HepG2 (cell line): ENCODE data around the gene PCBP4. TPM values are rescaled to one million over a fixed set of nuclear protein-coding genes. Genes with fewer than 3 reads are reported as not detected.
A peak's percentile ranks its signal among the peaks of the same experiment; 100 is the strongest.

Source experiments
- ESRRA ChIP-seq: sonication (generic); formaldehyde crosslinking; IDR thresholded peaks from 2 replicates; pipeline ENCODE4 v1.5.1; 2020; ENCODE audit warnings: mild to moderate bottlenecking, low read depth, missing genetic modification reagents
- FOXM1 ChIP-seq: sonication (generic); formaldehyde crosslinking; IDR thresholded peaks from 2 replicates; pipeline ENCODE4 v1.5.0; 2020; ENCODE audit warnings: missing genetic modification reagents
- HNRNPL ChIP-seq: fragments of 200-400 bp; formaldehyde crosslinking; IDR thresholded peaks from 2 replicates; pipeline ENCODE4 v1.6.1; 2017; ENCODE audit warnings: mild to moderate bottlenecking, low read depth, low read length
- KLF13 ChIP-seq: sonication (generic); formaldehyde crosslinking; IDR thresholded peaks from 2 replicates; pipeline ENCODE4 v1.4.0; 2020; ENCODE audit warnings: mild to moderate bottlenecking, missing genetic modification reagents
- KLF15 ChIP-seq: sonication (generic); formaldehyde crosslinking; IDR thresholded peaks from 2 replicates; pipeline ENCODE4 v1.8.1; 2023; ENCODE audit warnings: borderline replicate concordance, mild to moderate bottlenecking, inconsistent platforms, missing genetic modification reagents, mixed read lengths
- KMT2B ChIP-seq: IDR thresholded peaks from 2 replicates; pipeline ENCODE4 v1.6.1; 2016; ENCODE audit warnings: missing genetic modification reagents, missing compliant biosample characterization
- NFE2L1 ChIP-seq: sonication (generic); formaldehyde crosslinking; IDR thresholded peaks from 2 replicates; pipeline ENCODE4 v1.4.0; 2020; ENCODE audit warnings: missing genetic modification reagents, mild to moderate bottlenecking, borderline replicate concordance
- NFIB ChIP-seq: sonication (generic); formaldehyde crosslinking; IDR thresholded peaks from 2 replicates; pipeline ENCODE4 v1.9.0; 2021; ENCODE audit warnings: missing genetic modification reagents, mild to moderate bottlenecking, borderline replicate concordance
- NR2F6 ChIP-seq, 2 experiments: IDR thresholded peaks; 2 replicates each; pipeline ENCODE4 v1.6.1; 2016; ENCODE audit warnings: antibody characterized with exemption in 1 of 2, mild to moderate bottlenecking in 1 of 2
- PCBP1 ChIP-seq: fragments of 200-400 bp; formaldehyde crosslinking; IDR thresholded peaks from 2 replicates; pipeline ENCODE4 v1.6.1; 2017; ENCODE audit warnings: mild to moderate bottlenecking, low read depth, low read length, borderline replicate concordance
- SUZ12 ChIP-seq: fragments of 150-350 bp; IDR thresholded peaks from 2 replicates; pipeline ENCODE4 v1.6.1; 2014; ENCODE audit warnings: low read depth, low read length
- U2AF1 ChIP-seq: fragments of 200-400 bp; formaldehyde crosslinking; optimal IDR thresholded peaks from 2 replicates; pipeline ENCODE3; 2017; ENCODE audit warnings: mild to moderate bottlenecking, low read depth, low read length
- ZNF484 ChIP-seq: sonication (generic); formaldehyde crosslinking; IDR thresholded peaks from 2 replicates; pipeline ENCODE4 v1.5.1; 2020; ENCODE audit warnings: mild to moderate bottlenecking, low read depth, missing genetic modification reagents, borderline replicate concordance
- ZNF652 ChIP-seq: IDR thresholded peaks from 2 replicates; pipeline ENCODE4 v1.6.1; 2016; ENCODE audit warnings: low read depth, borderline replicate concordance
- ZNF709 ChIP-seq: sonication (generic); formaldehyde crosslinking; IDR thresholded peaks from 2 replicates; pipeline ENCODE4 v1.5.0; 2020; ENCODE audit warnings: mild to moderate bottlenecking, missing genetic modification reagents
- ZNF883 ChIP-seq: sonication (generic); formaldehyde crosslinking; IDR thresholded peaks from 2 replicates; pipeline ENCODE4 v1.5.1; 2020; ENCODE audit warnings: mild to moderate bottlenecking, missing genetic modification reagents; ENCODE audit errors: not compliant biosample characterization
- polyA plus RNA-seq, 8 experiments: library from polyadenylated mRNA; depleted of rRNA in 3 of 8; stranded (reverse) in 7 of 8; unstranded in 1 of 8; fragments of >200 nt; fragmentation: Illumina TruSeq in 4 of 8; extraction: Trizol in 4 of 8; gene quantifications; 2 replicates each; pipeline versions ENCODE4 v1.2.1 to v1.2.3, GENCODE V29; 2011 to 2016; ENCODE audit warnings: low read depth in 4 of 8, missing spikeins in 1 of 8, mixed read lengths in 1 of 8; ENCODE audit not compliant: insufficient read depth in 1 of 8
- total RNA-seq, 5 experiments: library from RNA; depleted of rRNA; stranded (reverse); fragments of >200 nt; fragmentation: Illumina TruSeq; extraction: Trizol; gene quantifications; 2 replicates each; pipeline ENCODE4 v1.2.3, GENCODE V29; 2016; ENCODE audit warnings: low read depth in 1 of 5
- TF ChIP-seq, protein P1 (sequence below): sonication (generic); formaldehyde crosslinking; IDR thresholded peaks from 2 replicates; pipeline ENCODE4 v1.4.0; 2020; ENCODE audit warnings: missing genetic modification reagents
- TF ChIP-seq, protein P2 (sequence below): sonication (generic); formaldehyde crosslinking; IDR thresholded peaks from 2 replicates; pipeline ENCODE4 v1.4.0; 2020; ENCODE audit warnings: mild to moderate bottlenecking, low read depth, missing genetic modification reagents
- TF ChIP-seq, protein P3 (sequence below): IDR thresholded peaks from 2 replicates; pipeline ENCODE4 v1.6.1; 2012; ENCODE audit warnings: low read depth, low read length, improper control_type of control experiment
- TF ChIP-seq, protein P4 (sequence below): sonication (generic); formaldehyde crosslinking; IDR thresholded peaks from 2 replicates; pipeline ENCODE4 v1.4.0; 2020; ENCODE audit warnings: missing genetic modification reagents

Gene PCBP4
- total and polyA plus RNA-seq, 2 of the 13 experiments (the other 11 are each of a cell fraction or from before 2014, with no cell fraction given), result 36.8 to 51.3 TPM

DNA sequence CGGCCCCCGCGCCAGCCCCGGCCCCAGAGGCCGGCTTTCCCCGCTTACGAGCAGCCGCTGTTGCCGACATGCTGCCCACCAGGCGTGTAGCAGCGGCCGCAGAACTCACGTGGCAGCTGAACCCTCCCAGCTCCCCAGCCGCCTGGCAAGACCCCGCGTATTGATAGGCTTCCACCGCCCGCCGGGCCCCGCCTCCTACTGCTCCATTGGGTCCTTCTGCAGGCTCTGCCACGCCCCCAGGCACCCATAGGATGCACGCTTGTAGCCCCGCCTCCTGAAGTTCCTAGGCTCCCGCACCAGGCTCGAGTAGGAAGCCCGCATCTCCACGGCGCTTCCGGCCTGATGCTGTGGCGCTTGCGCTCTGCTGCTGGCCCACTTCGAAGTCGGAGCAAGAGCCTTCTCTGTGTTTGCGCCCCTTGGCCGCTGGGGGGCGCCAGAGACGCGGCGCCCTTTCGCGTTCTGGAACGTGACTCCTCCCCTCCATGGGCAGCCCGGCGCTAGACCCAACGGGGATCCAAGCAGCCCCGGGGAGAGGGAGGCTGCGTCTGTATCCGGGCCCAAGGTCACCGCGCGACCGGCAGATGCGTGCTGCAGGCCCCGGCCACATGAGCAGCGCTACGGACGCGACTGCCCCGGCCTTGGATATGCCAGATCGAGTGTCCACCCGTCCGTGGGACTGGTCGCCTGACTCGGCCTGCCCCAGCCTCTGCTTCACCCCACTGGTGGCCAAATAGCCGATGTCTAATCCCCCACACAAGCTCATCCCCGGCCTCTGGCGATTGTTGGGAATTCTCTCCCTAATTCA lies 25.3 kb downstream of the PCBP4 start, which contains the start of the genes PARP3 and RRP9 (continued):
- TF ChIP-seq, protein P1, sequence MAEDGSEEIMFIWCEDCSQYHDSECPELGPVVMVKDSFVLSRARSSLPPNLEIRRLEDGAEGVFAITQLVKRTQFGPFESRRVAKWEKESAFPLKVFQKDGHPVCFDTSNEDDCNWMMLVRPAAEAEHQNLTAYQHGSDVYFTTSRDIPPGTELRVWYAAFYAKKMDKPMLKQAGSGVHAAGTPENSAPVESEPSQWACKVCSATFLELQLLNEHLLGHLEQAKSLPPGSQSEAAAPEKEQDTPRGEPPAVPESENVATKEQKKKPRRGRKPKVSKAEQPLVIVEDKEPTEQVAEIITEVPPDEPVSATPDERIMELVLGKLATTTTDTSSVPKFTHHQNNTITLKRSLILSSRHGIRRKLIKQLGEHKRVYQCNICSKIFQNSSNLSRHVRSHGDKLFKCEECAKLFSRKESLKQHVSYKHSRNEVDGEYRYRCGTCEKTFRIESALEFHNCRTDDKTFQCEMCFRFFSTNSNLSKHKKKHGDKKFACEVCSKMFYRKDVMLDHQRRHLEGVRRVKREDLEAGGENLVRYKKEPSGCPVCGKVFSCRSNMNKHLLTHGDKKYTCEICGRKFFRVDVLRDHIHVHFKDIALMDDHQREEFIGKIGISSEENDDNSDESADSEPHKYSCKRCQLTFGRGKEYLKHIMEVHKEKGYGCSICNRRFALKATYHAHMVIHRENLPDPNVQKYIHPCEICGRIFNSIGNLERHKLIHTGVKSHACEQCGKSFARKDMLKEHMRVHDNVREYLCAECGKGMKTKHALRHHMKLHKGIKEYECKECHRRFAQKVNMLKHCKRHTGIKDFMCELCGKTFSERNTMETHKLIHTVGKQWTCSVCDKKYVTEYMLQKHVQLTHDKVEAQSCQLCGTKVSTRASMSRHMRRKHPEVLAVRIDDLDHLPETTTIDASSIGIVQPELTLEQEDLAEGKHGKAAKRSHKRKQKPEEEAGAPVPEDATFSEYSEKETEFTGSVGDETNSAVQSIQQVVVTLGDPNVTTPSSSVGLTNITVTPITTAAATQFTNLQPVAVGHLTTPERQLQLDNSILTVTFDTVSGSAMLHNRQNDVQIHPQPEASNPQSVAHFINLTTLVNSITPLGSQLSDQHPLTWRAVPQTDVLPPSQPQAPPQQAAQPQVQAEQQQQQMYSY (CRISPR knock-in tag), result 0 out of 2 replicates have a peak, but pooled peaks have one; percentile 10
- TF ChIP-seq HNRNPL (no peak; the same call in 1 of the 2 replicates), ZNF652 (CRISPR knock-in tag) (no peak), NR2F6 (IDR thresholded peaks at IDR 0.05) (no peak; the same call in 1 of the 2 replicates), NR2F6 (CRISPR knock-in tag; IDR thresholded peaks at IDR 0.05) (peak; percentile 74), KLF13 (CRISPR knock-in tag) (no peak), ZNF484 (CRISPR knock-in tag) (0 out of 2 replicates have a peak, but pooled peaks have one; percentile 39), FOXM1 (CRISPR knock-in tag) (0 out of 2 replicates have a peak, but pooled peaks have one; percentile 37), U2AF1 (peak; percentile 61), ZNF709 (peak; percentile 91; the same call in 1 of the 2 replicates), NFIB (CRISPR knock-in tag) (no peak), PCBP1 (0 out of 2 replicates have a peak, but pooled peaks have one; percentile 64), ESRRA (CRISPR knock-in tag) (peak; percentile 92; the same call in 1 of the 2 replicates), NFE2L1 (CRISPR knock-in tag) (no peak; the same call in 1 of the 2 replicates), ZNF883 (no peak), KLF15 (CRISPR knock-in tag) (peak; percentile 38; the same call in 1 of the 2 replicates), KMT2B (CRISPR knock-in tag) (peak; percentile 77), SUZ12 (no peak)
- TF ChIP-seq, protein P2, sequence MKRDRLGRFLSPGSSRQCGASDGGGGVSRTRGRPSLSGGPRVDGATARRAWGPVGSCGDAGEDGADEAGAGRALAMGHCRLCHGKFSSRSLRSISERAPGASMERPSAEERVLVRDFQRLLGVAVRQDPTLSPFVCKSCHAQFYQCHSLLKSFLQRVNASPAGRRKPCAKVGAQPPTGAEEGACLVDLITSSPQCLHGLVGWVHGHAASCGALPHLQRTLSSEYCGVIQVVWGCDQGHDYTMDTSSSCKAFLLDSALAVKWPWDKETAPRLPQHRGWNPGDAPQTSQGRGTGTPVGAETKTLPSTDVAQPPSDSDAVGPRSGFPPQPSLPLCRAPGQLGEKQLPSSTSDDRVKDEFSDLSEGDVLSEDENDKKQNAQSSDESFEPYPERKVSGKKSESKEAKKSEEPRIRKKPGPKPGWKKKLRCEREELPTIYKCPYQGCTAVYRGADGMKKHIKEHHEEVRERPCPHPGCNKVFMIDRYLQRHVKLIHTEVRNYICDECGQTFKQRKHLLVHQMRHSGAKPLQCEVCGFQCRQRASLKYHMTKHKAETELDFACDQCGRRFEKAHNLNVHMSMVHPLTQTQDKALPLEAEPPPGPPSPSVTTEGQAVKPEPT (CRISPR knock-in tag), result peak; percentile 67
- TF ChIP-seq, protein P3, sequence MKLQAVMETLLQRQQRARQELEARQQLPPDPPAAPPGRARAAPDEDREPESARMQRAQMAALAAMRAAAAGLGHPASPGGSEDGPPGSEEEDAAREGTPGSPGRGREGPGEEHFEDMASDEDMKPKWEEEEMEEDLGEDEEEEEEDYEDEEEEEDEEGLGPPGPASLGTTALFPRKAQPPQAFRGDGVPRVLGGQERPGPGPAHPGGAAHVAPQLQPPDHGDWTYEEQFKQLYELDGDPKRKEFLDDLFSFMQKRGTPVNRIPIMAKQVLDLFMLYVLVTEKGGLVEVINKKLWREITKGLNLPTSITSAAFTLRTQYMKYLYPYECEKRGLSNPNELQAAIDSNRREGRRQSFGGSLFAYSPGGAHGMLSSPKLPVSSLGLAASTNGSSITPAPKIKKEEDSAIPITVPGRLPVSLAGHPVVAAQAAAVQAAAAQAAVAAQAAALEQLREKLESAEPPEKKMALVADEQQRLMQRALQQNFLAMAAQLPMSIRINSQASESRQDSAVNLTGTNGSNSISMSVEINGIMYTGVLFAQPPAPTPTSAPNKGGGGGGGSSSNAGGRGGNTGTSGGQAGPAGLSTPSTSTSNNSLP, result peak; percentile 7
- TF ChIP-seq, protein P4, sequence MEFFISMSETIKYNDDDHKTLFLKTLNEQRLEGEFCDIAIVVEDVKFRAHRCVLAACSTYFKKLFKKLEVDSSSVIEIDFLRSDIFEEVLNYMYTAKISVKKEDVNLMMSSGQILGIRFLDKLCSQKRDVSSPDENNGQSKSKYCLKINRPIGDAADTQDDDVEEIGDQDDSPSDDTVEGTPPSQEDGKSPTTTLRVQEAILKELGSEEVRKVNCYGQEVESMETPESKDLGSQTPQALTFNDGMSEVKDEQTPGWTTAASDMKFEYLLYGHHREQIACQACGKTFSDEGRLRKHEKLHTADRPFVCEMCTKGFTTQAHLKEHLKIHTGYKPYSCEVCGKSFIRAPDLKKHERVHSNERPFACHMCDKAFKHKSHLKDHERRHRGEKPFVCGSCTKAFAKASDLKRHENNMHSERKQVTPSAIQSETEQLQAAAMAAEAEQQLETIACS (CRISPR knock-in tag), result no peak; the same call in none of the 2 replicates
